Colonic mucosa (tissue), 4 donors: ENCODE data around the gene POFUT1. TPM values are rescaled to one million over a fixed set of nuclear protein-coding genes. Genes with fewer than 3 reads are reported as not detected.

Experiments used
- DNase-seq: peaks from one replicate; pipeline ENCODE4 v3.0.0-alpha.2; 2020
- H3K27ac ChIP-seq: fragments of 200-600 bp; one replicate; pipeline ENCODE4 v1.8.0; 2021
- H3K27me3 ChIP-seq: fragments of 200-600 bp; one replicate; pipeline ENCODE4 v1.8.0; 2021
- H3K36me3 ChIP-seq: fragments of 200-600 bp; one replicate; pipeline ENCODE4 v1.8.0; 2021
- H3K4me1 ChIP-seq: fragments of 200-600 bp; one replicate; pipeline ENCODE4 v1.8.0; 2021; ENCODE audit warnings: mild to moderate bottlenecking
- H3K4me3 ChIP-seq: fragments of 200-600 bp; one replicate; pipeline ENCODE4 v1.8.0; 2021
- H3K9ac ChIP-seq, 2 donors: one replicate each; pipeline ENCODE4 v1.7.0; 2013; ENCODE audit warnings: control low read depth in 2 of 2, low read depth in 2 of 2, low read length in 2 of 2
- H3K9me3 ChIP-seq: fragments of 200-600 bp; one replicate; pipeline ENCODE4 v1.8.0; 2021
- CTCF ChIP-seq: fragments of 200-600 bp; IDR thresholded peaks from one replicate; pipeline ENCODE4 v1.8.0; 2022; ENCODE audit warnings: antibody characterized with exemption, mild to moderate bottlenecking
- intact Hi-C: fragments of 100-400 bp; cut with DNase I; formaldehyde crosslinking; loops from one replicate; pipeline ENCODE4 v1.14.1; 2022
- total RNA-seq, 2 donors: library from RNA; stranded (reverse); fragmentation: NEBNext Ultra II Directional in 1 of 2; extraction: Animal tissue kit (Norgen Biotek cat#: 25700) in 1 of 2; gene quantifications; one replicate each; pipeline ENCODE4 v1.2.1, GENCODE V29; 2021
- donor health status: healthy.
- donor health status: DM: no; HTN: no; CAD: no.
- donor health status: DM: no; HTN: no; CAD: no.

The POFUT1 gene
- total RNA-seq, 2 donors from 2014 or later, result 26.9 to 36.3 TPM

GRCh38 chr20:32162351-32162750 lies 45.3 kb upstream of the POFUT1 start:
- Histone ChIP-seq H3K27me3 (no peaks in the 10 kb centered on the region), H3K4me1 (no peaks in the 10 kb centered on the region), H3K9me3 (no peaks in the 10 kb centered on the region), H3K27ac (no peak overlapping the region), H3K36me3 (peaks cover 4% of the 10 kb centered on the region), H3K9ac (no peak overlapping the region), H3K4me3 (no peak overlapping the region)
- TF ChIP-seq CTCF, result no peak
- intact Hi-C loops, result no loop called here
- no peak for DNase-seq

- no peaks in the 10 kb centered on the region for H3K9me3 ChIP-seq
- intact Hi-C loops, result no loop called here
- no peak overlapping the region for H3K4me3 ChIP-seq
- TF ChIP-seq CTCF, result no peak
- DNase-seq, result no peak
- H3K4me1 ChIP-seq, result no peaks in the 10 kb centered on the region
- no peaks in the 10 kb centered on the region for H3K27me3 ChIP-seq
- H3K36me3 ChIP-seq, result peaks cover 4% of the 10 kb centered on the region
- H3K9ac ChIP-seq, result no peak overlapping the region
- no peak overlapping the region for H3K27ac ChIP-seq
Observed at GRCh38 chr20:32163951-32164350, 43.7 kb upstream of the POFUT1 start.

GRCh38 chr20:32164984-32165735 lies 42.5 kb upstream of the POFUT1 start:
- no peak overlapping the region for H3K4me3 ChIP-seq
- peaks cover 4% of the 10 kb centered on the region for H3K36me3 ChIP-seq
- no peaks in the 10 kb centered on the region for H3K27me3 ChIP-seq
- intact Hi-C loops, result no loop called here
- TF ChIP-seq CTCF, result no peak
- no peaks in the 10 kb centered on the region for H3K9me3 ChIP-seq
- H3K27ac ChIP-seq, result no peak overlapping the region
- DNase-seq, result no peak
- no peaks in the 10 kb centered on the region for H3K4me1 ChIP-seq
- H3K9ac ChIP-seq, result no peak overlapping the region

GRCh38 chr20:32165836-32166545 lies 41.7 kb upstream of the POFUT1 start:
- no peak for DNase-seq
- H3K9me3 ChIP-seq, result no peaks in the 10 kb centered on the region
- no peaks in the 10 kb centered on the region for H3K36me3 ChIP-seq
- H3K4me1 ChIP-seq, result no peaks in the 10 kb centered on the region
- H3K27ac ChIP-seq, result no peak overlapping the region
- H3K9ac ChIP-seq, result no peak overlapping the region
- intact Hi-C loops, result no loop called here
- H3K27me3 ChIP-seq, result no peaks in the 10 kb centered on the region
- no peak for TF ChIP-seq CTCF
- no peak overlapping the region for H3K4me3 ChIP-seq

- no peaks in the 10 kb centered on the region for H3K36me3 ChIP-seq
- no peaks in the 10 kb centered on the region for H3K9me3 ChIP-seq
- TF ChIP-seq CTCF, result no peak
- H3K27me3 ChIP-seq, result no peaks in the 10 kb centered on the region
- H3K4me3 ChIP-seq, result no peak overlapping the region
- H3K9ac ChIP-seq, result no peak overlapping the region
- intact Hi-C loops, result no loop called here
- no peak overlapping the region for H3K27ac ChIP-seq
- DNase-seq, result no peak
- H3K4me1 ChIP-seq, result no peaks in the 10 kb centered on the region
Observed at GRCh38 chr20:32167552-32167951, 40.1 kb upstream of the POFUT1 start.
